Measurements from ENCODE around the gene NPC1L1.
A peak's percentile ranks its signal among the peaks of the same experiment; 100 is the strongest.

Gene NPC1L1

DNA sequence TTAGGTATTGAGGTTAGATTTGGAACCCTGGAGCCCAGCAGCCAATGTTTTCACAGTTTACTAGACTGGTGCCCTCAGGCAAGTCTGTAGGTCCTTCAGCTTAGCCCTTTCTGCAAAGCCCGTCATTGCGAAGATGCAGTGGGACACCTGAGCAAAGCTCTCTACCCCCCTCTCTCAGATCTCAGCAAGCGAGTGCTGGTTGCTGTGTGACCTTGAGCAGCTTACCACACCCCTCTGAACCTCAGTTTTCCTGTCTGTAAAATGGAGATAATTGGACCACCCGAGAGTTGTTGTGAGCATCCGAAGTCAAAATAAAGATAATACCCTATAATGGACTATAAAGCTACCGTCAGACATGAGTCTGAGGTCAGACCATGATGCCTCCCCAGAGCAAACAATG, 3.7 kb downstream of the NPC1L1 start:
- no peak for DNase-seq

DNA sequence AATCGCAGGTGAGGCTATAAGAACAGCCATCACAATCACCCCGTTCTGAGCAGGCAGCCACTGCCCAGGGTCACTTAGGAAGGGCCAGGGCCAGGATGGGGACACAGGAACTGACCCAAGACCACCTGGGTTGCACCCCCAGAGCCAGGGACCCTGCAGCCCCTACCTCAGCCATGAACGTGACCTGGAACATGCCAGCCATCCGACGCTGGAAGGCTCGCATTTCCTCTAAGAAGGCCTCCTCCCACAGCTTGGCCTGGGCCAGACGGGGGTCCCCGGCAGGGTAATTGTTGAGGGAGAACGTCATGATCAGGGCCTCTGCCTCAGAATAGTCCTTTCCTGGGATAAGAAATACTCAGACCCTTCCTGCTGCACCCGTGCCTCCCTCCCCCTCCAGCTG, 5.0 kb downstream of the NPC1L1 start:
- no peak for DNase-seq

DNA sequence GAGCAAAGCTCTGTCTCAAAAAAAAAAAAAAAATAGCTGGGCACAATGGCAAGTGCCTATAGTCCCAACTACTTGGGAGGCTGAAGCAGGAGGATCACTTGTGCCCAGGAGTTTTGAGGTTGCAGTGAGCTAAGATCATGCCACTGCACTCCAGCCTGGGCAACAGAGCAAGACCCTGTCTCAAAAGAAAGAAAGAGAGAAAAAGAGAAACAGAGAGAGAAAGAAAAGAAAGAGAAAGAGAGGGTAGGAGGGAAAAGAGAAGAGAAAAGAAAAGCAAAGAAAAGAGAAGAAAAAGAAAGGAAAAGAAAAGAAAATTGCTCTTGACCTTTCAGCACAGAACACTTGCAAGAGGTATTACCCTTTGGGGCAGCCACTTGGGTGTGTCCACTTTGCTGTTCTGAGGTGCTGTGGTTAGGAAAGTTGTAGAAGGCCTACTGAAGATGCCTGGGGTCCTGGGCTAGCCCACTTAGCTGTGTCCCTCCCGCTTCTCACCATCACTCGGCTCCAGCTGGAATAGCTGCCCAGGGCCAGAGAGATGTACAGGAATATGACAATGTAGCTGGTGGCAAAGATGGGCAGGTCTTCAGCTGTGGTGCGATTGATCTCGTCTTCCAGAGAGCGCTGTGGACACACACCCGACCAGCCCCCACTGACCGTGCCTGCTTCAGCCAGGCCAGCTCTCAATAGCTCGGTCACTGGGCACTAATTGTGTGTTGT, 5.6 kb downstream of the NPC1L1 start:
- DNase-seq: no peak

DNA sequence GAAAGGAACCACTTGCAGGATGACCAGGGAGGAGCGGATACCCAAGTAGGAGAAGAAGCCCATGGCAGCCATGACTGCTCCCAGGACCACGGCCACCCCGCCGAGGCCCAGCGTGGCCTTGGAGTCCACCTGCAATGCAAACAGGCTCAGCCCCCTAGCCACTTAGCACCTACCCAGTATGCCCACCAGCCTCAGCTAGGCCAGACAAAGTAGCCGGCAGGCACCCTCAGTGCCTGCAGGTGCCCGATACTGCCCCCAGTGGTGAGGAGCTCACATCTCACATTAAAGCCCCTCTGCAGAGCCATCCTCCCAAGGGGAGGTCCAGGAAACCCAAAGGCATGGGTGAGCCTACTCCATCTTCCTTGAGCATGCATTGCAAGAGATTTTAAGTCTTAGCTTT, 6.6 kb downstream of the NPC1L1 start:
- DNase-seq: peak; percentile 32

DNA sequence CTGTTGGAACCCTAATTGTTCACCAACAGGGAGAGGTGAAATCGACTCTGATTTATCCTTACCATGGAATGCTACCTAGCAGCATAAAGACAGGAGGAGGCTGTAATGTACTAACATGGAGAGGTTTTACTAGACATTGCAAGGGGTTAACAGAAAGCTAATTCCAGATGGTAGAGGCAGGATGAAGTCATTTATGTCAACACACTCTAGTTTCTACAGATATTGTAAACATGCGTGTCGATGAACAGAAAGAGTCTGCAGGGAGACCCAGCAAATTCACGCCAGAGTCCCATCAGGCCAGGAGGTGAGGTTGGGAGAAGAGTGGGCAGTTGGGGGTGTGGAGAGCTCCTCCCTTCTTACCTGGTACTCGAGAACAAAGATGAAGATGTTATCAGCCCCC, 7.0 kb downstream of the NPC1L1 start:
- DNase-seq: no peak

DNA sequence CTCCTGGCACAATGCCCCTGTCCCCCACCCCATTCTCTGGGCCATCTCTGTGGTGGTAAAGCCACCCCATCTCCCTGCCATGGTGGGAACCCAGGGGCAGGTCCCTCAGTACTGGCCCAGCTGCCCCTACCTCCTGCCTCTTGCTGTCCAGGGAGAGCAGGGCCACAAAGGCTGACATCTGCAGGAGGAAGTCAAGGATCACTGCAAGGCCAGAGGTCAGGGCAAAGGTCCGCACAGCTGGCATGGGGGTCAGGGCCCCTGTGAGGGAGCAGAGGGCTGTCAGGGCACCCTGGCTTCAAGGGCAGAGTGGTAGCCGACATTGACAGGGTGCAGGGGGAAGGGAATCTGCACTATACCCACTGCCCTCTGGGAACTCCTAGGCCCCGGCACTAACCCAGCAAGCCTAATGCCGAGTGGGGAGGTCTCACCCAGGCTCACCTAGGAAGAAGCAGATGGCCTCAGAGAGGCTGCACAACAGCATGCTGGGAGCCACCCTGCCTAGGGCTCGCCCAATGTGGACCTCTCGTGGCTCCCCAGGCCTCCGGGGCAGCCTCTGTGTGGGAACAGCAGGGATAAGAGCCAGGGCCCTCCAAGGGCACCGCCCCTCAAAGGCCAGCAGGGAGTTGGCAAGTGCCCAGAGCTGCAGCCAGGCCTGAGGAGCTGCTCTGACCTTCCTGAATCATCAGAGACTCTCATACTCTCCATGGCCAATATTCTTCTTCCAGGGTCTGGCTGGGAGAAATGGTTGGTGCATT, 7.7 kb downstream of the NPC1L1 start:
- DNase-seq: no peak

DNA sequence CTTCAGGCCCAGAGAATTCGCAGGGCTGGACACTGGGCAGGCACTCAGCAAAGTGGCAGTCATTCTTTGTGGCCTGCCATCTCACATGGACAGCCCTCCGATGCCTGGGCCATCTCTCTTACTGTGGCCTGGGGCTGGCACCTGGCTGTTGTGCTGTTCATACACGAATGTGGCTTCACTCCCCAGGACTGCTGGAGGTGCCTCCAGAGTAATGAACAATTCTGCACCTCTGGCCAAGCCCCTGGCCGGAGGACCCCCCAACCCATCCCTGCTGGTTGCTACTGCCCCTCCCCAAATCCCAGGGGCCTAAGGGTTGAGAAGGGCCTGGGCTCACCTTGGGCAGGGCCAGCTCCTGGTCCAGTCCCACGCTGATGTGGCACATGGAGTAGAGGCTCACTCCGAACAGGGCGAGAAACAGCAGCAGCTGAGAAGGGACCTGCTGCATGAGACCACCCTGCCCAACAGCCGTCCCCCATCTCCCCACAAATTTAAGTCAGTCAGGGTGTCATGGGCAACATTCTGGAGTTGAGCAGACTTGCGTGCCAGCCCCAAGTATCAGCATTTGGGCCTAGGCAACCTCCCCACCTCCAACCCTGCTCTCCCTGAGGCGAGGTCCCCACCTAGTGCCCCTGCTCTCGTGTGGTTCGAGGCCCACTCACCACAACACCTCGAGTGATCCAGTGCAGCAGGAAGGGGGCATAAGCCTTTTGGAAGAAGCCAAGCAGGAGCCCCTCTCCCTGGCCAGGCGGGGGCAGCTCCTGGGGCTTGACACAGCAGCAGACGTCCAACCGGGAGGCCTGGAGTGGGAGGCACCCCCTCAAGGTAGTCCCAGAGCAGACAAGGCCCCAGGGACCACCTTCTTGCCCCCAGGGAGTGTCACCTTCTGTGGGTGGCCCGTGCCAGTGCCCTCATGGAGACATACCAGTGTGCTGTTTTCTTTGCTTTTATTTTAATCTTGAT, 9.4 kb downstream of the NPC1L1 start:
- no peak for DNase-seq

DNA sequence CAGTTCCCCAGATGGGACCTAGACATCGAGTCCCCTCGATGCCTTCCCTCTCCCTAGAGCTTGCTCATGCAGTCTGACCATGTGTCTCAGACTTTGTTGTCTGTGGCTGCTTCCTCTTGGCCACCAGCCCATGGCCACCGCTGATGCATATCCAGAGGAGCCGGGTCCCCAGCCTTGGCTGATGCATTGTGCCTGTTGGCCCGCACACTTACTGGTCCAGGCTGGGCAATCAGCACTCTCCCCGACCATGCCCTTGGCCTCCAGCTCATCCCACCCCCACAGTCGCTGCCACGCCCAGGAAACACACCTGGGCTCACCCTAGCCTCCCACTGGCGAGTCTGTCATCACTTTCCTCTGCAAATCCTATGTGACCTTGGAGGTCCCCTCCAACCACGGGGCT, 10.1 kb downstream of the NPC1L1 start:
- DNase-seq: no peak

DNA sequence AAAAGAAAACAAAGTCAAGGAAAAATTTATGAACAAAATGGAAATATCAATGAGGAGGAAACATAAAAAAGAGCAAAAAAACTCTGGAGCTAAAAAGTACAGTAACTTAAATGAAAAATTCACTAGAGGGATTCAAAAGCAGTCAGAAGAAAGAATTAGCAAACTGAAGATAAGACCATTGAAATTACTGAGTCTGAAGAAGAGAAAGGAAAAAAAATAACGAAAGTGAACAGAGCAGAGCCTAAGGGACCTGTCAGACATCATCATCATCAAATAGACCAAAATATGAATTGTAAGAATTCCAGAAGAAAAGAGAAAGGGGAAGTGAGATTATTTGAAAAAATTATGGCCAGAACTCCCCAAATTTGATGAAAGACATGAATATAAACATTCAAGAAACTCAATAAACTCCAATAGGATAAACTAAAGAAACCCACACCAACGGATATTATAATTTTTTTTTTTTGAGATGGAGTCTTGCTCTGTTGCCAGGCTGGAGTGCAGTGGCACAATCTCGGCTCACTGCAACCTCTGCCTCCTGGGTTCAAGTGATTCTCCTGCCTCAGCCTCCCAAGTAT, 16.2 kb downstream of the NPC1L1 start:
- no peak for DNase-seq

DNA sequence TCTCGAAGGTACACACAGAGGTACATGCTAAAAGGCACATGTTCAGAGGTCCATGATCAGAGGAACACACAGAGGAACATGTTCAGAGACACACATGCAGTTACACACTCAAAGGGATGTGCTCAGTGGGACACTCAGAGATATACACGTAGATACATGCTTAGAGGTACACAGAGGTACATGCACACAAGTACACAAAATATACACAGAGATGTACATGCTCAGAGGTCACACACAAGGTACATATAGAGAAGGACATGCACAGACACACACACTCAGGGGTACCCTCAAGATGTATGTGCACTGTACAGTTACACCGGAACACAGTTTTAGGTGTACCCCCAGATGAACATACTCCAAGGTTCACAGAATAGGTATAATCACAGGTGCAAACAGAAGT, 18.8 kb downstream of the NPC1L1 start:
- DNase-seq: no peak

DNA sequence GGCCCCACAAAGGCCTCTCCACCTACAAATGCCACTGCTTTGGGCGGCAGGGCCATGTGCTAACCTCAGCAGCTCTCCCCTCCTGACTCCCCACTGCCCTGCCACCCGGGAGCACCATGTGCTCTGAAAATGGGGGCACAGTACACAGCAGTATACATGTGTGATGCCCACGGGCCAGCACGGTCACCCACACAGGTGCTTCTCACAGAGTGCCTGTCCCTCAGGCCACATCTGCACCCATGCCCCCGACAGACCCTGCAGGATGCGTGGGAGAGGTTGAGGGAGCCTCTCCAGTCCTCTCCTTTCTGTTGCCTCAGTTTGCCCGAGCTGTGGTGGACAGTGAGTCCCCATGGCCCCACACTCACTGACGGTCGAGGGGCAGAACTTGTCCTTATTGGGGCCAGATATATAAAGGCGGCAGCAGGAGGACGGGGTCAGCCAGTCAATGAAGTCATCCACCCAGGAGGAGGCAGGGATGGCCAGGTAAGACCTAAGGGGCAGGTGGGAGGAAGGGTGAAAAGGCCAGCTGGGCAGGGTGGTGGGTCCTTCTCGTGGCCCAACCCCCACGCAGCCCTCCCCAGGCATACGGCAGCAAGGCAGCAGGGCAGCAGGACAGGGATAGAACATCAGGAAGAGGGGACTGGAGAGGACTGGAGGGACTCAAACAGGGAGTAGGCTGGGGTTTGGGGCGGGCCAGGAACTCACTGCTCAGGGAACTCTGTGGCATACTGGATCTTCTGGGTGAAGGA, 19.6 kb downstream of the NPC1L1 start:
- DNase-seq: no peak

DNA sequence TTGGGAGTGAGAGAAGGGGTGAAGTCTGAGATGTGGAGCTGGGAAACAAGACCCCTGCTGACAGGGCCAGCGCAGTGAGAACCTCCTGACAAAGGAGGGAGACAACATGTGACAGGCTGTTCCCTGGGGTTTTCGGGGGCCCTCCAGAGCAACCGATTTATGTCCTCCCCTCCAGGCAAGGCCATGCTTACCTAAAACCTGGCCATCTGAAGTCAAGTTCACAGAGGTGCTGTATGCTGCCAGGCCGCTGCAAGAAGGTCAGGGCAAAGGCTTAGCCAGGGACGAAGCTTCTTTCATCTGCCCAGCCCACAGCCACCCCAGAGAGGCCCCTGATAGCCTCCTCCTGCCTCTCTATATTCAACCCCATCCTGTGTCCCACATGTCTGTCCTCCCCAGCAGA, 20.6 kb downstream of the NPC1L1 start:
- no peak for DNase-seq

DNA sequence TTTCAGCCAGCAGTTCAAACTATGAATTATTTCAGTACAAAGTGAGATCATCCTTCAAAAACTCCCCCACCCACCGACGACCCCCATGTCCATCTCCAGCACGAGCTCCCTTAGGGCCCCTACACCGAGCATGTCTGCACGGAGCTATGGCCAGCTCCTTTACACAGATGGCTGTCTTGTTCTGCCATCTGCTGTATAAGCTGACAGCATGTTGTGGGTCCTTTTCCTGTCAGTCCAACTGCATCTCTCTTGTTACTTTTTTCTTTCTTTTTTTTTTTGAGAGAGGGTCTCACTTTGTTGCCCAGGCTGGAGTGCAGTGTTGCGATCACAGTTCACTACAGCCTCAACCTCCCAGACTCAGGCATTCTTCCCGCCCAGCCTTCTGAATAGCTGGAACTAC, 21.6 kb downstream of the NPC1L1 start:
- no peak for DNase-seq

DNA sequence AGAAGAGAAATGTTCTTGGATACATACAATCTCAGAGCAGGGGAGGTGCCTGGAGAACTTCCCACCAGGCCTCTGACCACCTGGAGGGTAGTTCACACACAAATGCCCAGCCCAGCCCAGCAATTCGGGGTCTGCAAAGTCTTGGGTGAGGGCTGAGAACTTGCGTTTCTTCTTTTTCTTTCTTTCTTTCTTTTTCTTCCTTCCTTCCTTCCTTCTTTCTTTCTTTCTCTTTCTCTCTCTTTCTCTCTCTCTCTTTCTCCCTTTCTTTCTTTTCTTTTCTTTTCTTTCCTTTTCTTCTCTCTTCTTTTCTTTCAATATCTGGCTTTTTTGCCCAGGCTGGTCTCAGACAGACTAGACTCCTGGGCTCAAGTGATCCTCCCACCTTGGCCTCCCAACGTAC, 22.4 kb downstream of the NPC1L1 start:
- no peak for DNase-seq

DNA sequence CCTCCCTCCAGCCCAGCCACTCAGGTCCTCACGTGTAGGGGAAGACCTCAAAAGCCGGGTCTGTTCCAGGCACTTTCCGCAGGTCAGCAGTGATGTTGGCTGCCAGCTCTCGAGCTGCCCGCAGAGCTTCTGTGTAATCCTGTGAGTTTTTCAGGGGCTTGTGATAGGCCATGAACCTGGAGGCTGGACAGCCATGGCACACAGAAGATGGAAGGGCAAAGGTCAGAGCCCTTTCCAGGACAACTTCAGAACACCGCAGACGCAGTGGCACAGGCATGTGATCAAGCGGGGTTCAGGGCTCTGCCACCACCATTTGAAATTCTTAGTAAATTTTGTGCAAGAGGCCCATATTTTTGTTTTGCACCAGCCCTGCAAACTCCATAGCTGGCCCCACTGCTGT, 24.0 kb downstream of the NPC1L1 start:
- DNase-seq: no peak

DNA sequence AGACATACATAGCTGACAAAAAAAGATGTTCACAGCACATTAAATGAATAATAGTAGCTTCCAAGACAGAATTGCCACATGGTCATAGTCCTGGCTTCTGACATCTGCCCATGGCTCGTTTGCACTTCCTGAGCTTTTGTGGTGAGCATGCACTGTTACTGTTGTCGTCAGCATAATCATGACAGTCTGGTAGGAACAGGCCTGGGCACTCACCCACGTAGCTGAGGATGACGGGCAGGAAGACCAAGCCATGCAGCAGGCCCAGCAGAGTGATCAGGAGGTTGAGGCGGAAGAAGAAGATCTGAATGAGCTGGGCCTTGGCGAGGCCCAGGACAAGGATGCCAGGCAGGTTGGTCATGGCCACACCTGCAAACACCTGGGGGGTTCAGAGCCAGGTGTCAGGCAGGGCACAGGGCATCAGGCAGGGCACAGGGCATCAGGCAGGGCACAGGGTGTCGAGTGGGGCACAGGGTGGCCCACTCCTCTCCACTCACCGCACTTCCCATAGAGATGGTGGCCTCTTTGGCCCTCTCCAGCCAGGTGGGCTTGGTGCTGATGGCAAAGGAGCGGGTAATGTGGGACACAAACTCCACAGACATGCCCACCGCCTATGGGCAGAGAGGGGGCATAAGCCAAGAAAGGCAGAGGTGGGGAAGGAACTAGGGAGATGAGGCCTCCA, 25.4 kb downstream of the NPC1L1 start:
- no peak for DNase-seq

DNA sequence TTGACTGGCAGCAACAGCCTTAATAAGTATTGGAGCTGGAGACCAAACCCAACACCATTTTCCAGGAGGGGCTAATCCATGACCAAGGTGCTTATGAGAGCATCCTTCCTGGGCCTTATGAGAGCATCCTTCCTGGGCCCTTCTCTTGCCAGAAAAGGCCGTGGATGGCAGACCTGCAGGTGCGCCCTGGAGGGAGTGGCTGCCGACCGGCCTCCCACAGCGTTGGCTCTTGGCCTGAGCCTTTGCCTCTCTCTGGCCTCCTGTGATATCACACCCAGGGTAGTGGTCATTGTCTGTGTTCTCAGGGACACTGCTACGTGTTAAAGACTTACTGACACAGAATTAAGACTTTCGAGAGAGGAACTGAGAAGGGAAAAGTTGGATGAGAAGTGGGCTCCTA, 28.4 kb downstream of the NPC1L1 start:
- no peak for DNase-seq

DNA sequence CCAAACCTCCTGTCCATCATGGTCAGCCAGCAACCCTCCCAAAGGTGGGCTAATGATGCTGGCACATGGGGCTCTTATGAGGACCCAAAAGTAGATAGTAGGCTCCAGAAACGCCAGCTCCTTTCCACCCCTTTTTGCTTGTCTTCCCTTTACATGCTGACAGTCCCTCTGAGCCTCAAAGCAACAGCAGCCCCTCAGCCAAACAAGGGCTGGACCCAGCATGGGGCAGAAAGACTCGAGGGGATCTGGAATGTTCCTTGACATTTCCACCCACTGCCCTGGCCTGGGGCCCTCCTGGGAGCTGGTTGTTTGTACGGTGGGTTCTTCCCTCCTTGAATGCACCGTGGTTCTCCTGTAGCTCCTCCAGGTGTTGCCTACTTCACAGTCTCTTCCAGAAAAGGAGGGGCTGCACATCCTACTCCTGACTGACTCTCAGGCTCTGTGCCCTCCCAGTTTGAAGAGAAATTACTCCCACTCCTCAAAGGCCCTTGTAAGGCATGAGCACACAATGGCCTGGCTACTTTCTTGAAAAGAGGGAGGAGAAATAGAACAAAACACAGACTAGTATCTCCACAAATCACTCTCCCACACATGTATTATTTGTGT, 29.2 kb downstream of the NPC1L1 start:
- no peak for DNase-seq

DNA sequence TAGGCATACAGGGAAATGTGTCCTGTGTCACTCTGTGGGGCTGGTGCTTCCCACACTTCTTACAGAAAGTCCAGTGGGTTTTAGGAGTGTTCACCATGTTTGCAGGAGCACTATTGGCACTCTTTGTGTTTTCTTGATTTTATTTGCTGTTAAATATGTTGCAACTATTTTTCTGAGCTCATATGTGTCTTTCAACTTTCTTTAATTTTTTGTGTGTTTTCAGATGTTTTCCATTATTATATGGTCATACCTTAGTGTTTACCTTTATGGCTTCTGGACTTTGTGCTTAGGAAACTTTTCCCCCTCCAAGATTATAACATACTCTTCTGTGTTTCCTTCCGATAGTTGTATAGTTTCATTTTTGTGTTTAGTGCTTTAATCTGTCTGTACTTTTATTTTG, 29.9 kb downstream of the NPC1L1 start:
- no peak for DNase-seq

DNA sequence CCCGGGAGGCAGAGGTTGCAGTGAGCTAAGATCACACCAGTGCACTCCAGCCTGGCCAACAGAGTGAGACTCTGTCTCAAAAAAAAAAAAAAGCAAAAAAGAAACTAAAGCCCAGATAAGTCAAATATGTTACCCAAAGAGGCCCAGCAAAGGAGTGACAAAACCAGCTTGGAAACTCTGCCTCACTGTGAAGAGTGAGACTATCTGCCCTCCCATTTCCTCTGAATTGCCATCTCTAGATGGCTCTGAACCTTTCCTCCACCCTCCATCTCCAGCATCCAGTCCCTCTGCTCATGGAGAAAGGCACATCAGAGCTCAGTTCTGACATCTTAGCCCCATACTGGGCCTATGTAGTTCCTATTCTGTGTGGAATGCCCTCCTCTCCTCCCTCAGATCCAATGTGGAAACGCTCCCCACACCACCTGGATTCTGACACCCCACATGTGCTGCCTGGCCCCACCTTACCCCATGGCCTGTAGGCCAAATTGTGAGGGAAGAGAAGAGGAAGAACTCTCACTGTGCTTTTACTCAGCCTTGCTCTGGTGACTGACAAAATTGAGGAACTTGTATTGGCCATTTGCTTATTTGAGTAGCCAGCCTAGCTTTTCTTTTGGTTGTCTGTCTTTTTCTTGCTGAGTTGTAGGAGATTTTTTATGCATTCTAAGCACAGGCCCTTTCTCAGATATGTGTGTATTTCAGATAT, 32.7 kb downstream of the NPC1L1 start:
- DNase-seq: no peak

Data from NCI-H1092 treated with DMSO at 0.1 percent for 48 hours (cell line).